Thyroid gland (tissue), 4 donors: Measurements from ENCODE around the gene GPSM1. TPM values are rescaled to one million over a fixed set of nuclear protein-coding genes. Genes with fewer than 3 reads are reported as not detected.
"Not testable (repeated sequence)": the region's sequence is repeated elsewhere in the genome, so short reads cannot be mapped to it uniquely, and the experiment has no call there.

ENCODE experiments used
- DNase-seq, 2 donors: peaks; one replicate each; pipeline ENCODE4 v3.0.0-alpha.2; 2019
- H3K27ac ChIP-seq, 3 donors: fragments of 200-600 bp; sonication (generic); 1 replicate in 2 of 3; 2 replicates in 1 of 3; pipeline ENCODE4 v1.5.1; 2016 to 2019; ENCODE audit warnings: mild to moderate bottlenecking in 1 of 3, moderate library complexity in 1 of 3
- H3K27me3 ChIP-seq: fragments of 200-600 bp; sonication (generic); one replicate; pipeline ENCODE4 v1.5.1; 2019
- H3K36me3 ChIP-seq, 2 donors: fragments of 200-600 bp; sonication (generic); one replicate each; pipeline ENCODE4 v1.5.1; 2016 to 2019
- H3K4me1 ChIP-seq, 2 donors: fragments of 200-600 bp; sonication (generic); one replicate each; pipeline ENCODE4 v1.5.1; 2017 to 2019
- H3K4me3 ChIP-seq, 3 donors: fragments of 200-600 bp; sonication (generic); replicated peaks in 1 of 3; 1 replicate in 2 of 3; 2 replicates in 1 of 3; pipeline ENCODE4 v1.5.1; 2016; ENCODE audit warnings: mild to moderate bottlenecking in 1 of 3
- H3K9me3 ChIP-seq: fragments of 200-600 bp; sonication (generic); one replicate; pipeline ENCODE4 v1.5.1; 2017
- CTCF ChIP-seq, 6 experiments: fragments of 200-600 bp in 3 of 6; fragments of 450-650 bp in 3 of 6; sonication (generic) in 3 of 6; IDR thresholded peaks; one replicate each; pipeline ENCODE4 v1.5.1; 2016 to 2019; ENCODE audit warnings: antibody characterized with exemption in 6 of 6, mild to moderate bottlenecking in 2 of 6, inconsistent platforms in 1 of 6, moderate library complexity in 1 of 6
- POLR2A ChIP-seq, 2 donors: fragments of 450-650 bp; IDR thresholded peaks; one replicate each; pipeline ENCODE4 v1.6.1; 2017; ENCODE audit warnings: antibody characterized with exemption in 2 of 2, mild to moderate bottlenecking in 2 of 2, moderate library complexity in 1 of 2
- WGBS, 2 donors: methylation state at CpG; one replicate each; pipeline ENCODE4 v1.1.5; 2017; 5-methylcytosine and 5-hydroxymethylcytosine counted together
- intact Hi-C: fragments of 100-400 bp; cut with DNase I; formaldehyde crosslinking; loops from one replicate; pipeline ENCODE4 v1.15.1; 2023
- total RNA-seq, 4 donors: library from RNA; depleted of rRNA; stranded (reverse); fragments of >200 nt; gene quantifications; one replicate each; pipeline ENCODE4 v1.2.3, GENCODE V29; 2016

Gene GPSM1
- total RNA-seq, 4 donors from 2014 or later: 5.9 to 18.1 (median 12.2) TPM

GRCh38 chr9:136316271-136316751 is 11.0 kb upstream of the GPSM1 start:
- no peak for DNase-seq
- Histone ChIP-seq H3K4me3 (no peak overlapping the region), H3K27me3 (no peaks in the 10 kb centered on the region), H3K4me1 (peaks cover 6 to 8% of the 10 kb centered on the region in 2 donors), H3K27ac (no peak overlapping the region), H3K9me3 (no peaks in the 10 kb centered on the region), H3K36me3 (no peaks in the 10 kb centered on the region)
- TF ChIP-seq POLR2A (IDR thresholded peaks at IDR 0.05): no peak
- no peak for TF ChIP-seq CTCF (IDR thresholded peaks at IDR 0.05)
- intact Hi-C loops: no loop called here
- 90% methylated on average over 23 of the region's 23 CpGs for WGBS, 2 donors

DNA sequence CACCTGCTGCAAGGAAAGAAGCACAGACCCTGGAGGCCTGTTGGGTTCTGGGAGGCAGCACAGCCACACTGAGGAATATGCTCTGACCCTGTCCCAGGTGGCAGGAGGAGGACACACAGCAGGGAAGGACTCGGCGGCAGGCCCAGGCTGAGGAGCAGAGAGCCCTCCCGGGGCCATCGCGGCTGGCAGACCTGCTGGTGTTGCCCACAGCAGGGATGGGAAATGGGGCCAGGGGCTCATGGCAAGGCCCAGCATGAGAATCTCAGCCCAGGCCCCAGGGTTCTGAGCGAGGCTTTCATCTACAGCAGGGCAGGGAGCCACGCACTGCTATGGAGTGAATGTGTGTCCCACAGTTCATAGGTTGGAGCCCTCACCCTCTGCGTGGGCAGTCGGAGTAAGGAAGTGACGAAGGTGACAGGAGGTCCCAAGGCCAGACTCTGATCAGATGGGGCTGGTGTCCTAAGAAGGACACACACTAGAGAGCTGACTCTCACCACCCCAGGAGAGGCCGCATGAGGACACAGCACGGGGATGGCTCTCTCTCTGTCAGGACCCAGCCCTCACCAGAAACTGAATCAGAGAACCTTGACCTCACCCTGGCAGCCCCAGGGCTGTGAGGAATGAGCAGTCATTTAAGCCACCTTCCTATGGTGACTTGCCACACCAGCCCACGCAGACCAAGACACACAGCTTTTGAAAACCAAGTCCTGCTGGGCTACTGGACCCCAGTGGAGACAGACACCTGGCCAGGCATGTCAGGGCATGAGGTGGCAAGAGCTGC is 10.3 kb upstream of the GPSM1 start:
- Histone ChIP-seq H3K27me3 (no peaks in the 10 kb centered on the region), H3K4me3 (no peak overlapping the region), H3K4me1 (peaks cover 0 to under 1% of the 10 kb centered on the region in 2 donors), H3K36me3 (no peaks in the 10 kb centered on the region), H3K27ac (no peak overlapping the region), H3K9me3 (no peaks in the 10 kb centered on the region)
- intact Hi-C loops: no loop called here
- WGBS, 2 donors: 83 to 99% methylated on average over 5 to 10 of the region's 13 CpGs
- no peak for TF ChIP-seq POLR2A (IDR thresholded peaks at IDR 0.05)
- no peak for TF ChIP-seq CTCF (IDR thresholded peaks at IDR 0.05)
- no peak for DNase-seq

DNA sequence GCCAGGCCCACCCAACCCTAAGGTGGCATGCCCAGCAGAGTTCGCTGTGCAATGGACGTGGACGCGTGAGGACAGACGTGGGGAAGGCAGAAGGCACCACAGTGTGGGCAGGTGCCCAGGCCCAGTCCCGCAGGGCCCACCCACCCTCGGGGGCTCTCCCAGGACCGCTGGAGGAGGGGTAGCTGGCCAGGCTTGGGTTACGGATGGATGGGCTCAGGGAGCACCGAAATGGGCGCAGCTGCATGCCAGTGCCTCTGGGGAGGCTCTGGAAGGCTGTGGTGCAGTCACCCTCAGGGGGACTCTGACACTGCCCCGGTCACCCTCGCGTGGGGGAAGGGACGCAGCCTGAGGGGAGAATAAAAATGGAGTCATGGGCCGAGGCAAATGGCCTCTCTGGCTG is 9.6 kb upstream of the GPSM1 start:
- H3K4me1 ChIP-seq: no peaks in the 10 kb centered on the region
- no peaks in the 10 kb centered on the region for H3K9me3 ChIP-seq
- no peaks in the 10 kb centered on the region for H3K27me3 ChIP-seq
- no peak overlapping the region for H3K4me3 ChIP-seq
- no peaks in the 10 kb centered on the region for H3K36me3 ChIP-seq
- H3K27ac ChIP-seq: no peak overlapping the region
- WGBS, 2 donors: 87 to 89% methylated on average over 14 to 16 of the region's 16 CpGs
- DNase-seq: no peak
- TF ChIP-seq CTCF (IDR thresholded peaks at IDR 0.05) (no peak), POLR2A (IDR thresholded peaks at IDR 0.05) (no peak)
- intact Hi-C loops: no loop called here

GRCh38 chr9:136318111-136318775 is 9.1 kb upstream of the GPSM1 start:
- H3K36me3 ChIP-seq: no peaks in the 10 kb centered on the region
- H3K9me3 ChIP-seq: no peaks in the 10 kb centered on the region
- H3K4me3 ChIP-seq: no peak overlapping the region
- TF ChIP-seq POLR2A (IDR thresholded peaks at IDR 0.05) (no peak), CTCF (IDR thresholded peaks at IDR 0.05) (no peak)
- no peaks in the 10 kb centered on the region for H3K4me1 ChIP-seq
- 82 to 84% methylated on average over 11 to 19 of the region's 21 CpGs for WGBS, 2 donors
- intact Hi-C loops: no loop called here
- H3K27me3 ChIP-seq: no peaks in the 10 kb centered on the region
- no peak for DNase-seq
- no peak overlapping the region for H3K27ac ChIP-seq

DNA sequence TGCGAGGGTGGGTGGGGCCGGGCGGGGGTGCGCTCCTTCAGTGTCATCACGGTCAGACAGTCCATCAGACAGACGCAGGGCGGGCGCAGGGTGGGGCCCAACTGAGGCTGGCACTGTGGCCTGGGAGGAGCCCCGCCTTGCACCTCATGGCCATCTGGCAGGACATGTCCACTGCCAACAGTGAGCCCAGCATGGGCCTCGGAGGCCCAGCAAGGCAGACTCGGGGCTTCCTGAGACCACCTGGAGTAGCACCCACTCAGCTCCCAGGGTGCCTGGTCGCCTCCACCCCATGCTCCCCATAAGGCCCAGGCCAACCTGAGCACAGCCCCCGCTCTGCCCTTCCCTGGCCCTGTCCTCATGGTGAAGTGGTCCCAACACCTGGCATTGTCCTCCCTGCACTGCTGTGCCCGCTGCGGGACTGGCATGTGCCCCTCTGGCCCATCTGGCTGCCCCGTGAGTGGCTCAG is 8.5 kb upstream of the GPSM1 start:
- 89 to 96% methylated on average over 3 to 6 of the region's 16 CpGs for WGBS, 2 donors

DNA sequence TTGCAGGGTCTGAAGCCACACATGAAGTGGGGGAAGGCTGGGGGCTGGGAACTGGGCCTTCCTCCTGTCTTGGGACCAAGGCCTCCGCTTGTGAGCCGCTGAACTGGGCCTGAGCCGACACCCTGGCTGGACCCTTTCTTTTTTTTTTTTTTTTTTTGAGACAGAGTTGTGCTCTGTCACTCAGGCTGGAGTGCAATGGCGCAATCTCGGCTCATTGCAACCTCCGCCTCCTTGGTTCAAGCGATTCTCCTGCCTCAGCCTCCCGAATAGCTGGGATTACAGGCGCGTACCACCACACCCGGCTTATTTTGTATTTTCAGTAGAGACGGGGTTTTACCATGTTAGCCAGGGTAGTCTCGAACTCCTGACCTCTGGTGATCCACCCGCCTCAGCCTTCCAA is 8.1 kb upstream of the GPSM1 start:
- WGBS, 2 donors: 97 to 98% methylated on average over 14 of the region's 14 CpGs
- DNase-seq, H3K9me3 ChIP-seq, H3K36me3 ChIP-seq, intact Hi-C loops, H3K27me3 ChIP-seq, H3K4me1 ChIP-seq, H3K27ac ChIP-seq, H3K4me3 ChIP-seq: not testable (repeated sequence)

More for the DNA sequence above, 8.5 kb upstream of the GPSM1 start:
- Histone ChIP-seq H3K27ac (no peak overlapping the region), H3K4me1 (no peaks in the 10 kb centered on the region), H3K36me3 (no peaks in the 10 kb centered on the region), H3K9me3 (no peaks in the 10 kb centered on the region), H3K27me3 (no peaks in the 10 kb centered on the region), H3K4me3 (no peak overlapping the region)
- intact Hi-C loops: no loop called here
- TF ChIP-seq POLR2A (IDR thresholded peaks at IDR 0.05) (no peak), CTCF (IDR thresholded peaks at IDR 0.05) (no peak)
- no peak for DNase-seq

DNA sequence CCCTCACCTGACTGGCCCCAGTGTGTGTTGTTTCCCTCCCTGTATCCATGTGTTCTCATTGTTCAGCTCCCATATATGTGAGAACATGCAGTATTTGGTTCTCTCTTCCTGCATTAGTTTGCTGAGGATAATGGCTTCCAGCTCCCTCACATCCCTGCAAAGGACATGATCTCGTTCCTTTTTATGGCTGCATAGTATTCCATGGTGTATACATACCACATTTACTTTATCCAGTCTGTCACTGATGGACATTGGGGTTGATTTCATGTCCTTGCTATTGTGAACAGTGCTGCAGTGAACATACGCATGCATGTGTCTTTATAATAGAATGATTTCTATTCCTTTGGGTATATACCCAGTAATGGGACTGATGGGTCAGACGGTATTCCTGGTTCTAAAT is 7.4 kb upstream of the GPSM1 start:
- intact Hi-C loops, H3K27ac ChIP-seq, H3K4me1 ChIP-seq, H3K4me3 ChIP-seq, H3K9me3 ChIP-seq, H3K36me3 ChIP-seq, DNase-seq, H3K27me3 ChIP-seq: not testable (repeated sequence)
- WGBS, 2 donors: 94 to 95% methylated on average over 3 of the region's 3 CpGs
